Natural killer cell (primary cell): ENCODE measurements around the gene RTP4. TPM values are rescaled to one million over a fixed set of nuclear protein-coding genes. Genes with fewer than 3 reads are reported as not detected.

Experiments
- ATAC-seq, 3 donors: fragments of 150-1000 bp in 2 of 3; fragments of 200-7000 bp in 1 of 3; cut with Tn5 transposase; 1 replicate in 1 of 3; 2 replicates in 2 of 3; pipeline ENCODE4 v1.10.0; 2021; ENCODE audit warnings: mild to moderate bottlenecking in 2 of 3, moderate library complexity in 2 of 3
- DNase-seq, 2 donors: peaks; one replicate each; pipeline versions ENCODE4 v3.0.0 to v3.0.0-alpha.2; 2013 to 2021; ENCODE audit warnings: mixed read lengths in 1 of 2
- H3K27ac ChIP-seq: one replicate; pipeline ENCODE4 v1.5.1; 2013; ENCODE audit warnings: mild to moderate bottlenecking, low read length
- H3K27me3 ChIP-seq: one replicate; pipeline ENCODE4 v1.6.1; 2013; ENCODE audit warnings: low read length; ENCODE audit not compliant: control insufficient read depth, insufficient read depth
- H3K36me3 ChIP-seq: one replicate; pipeline ENCODE4 v1.6.1; 2013; ENCODE audit warnings: low read length; ENCODE audit not compliant: control insufficient read depth, insufficient read depth
- H3K4me1 ChIP-seq: one replicate; pipeline ENCODE4 v1.6.1; 2013; ENCODE audit warnings: low read length; ENCODE audit not compliant: control insufficient read depth, insufficient read depth
- H3K4me3 ChIP-seq: one replicate; pipeline ENCODE4 v1.5.1; 2013; ENCODE audit warnings: low read length
- H3K9me3 ChIP-seq: one replicate; pipeline ENCODE4 v1.6.1; 2013; ENCODE audit warnings: low read length; ENCODE audit not compliant: control insufficient read depth, insufficient read depth
- H3K27ac Mint-ChIP-seq, 2 donors: one replicate each; pipeline ENCODE4 v1.8.0; 2022; ENCODE audit warnings: mild to moderate bottlenecking in 2 of 2, mixed read lengths in 2 of 2, moderate library complexity in 1 of 2
- H3K27me3 Mint-ChIP-seq, 2 donors: one replicate each; pipeline ENCODE4 v1.8.0; 2022; ENCODE audit warnings: low read depth in 2 of 2, mixed read lengths in 2 of 2
- H3K36me3 Mint-ChIP-seq: one replicate; pipeline ENCODE4 v1.8.0; 2022; ENCODE audit warnings: mixed read lengths
- H3K4me1 Mint-ChIP-seq, 2 donors: one replicate each; pipeline ENCODE4 v1.8.0; 2022; ENCODE audit warnings: mixed read lengths in 2 of 2
- H3K4me3 Mint-ChIP-seq: one replicate; pipeline ENCODE4 v1.8.0; 2022; ENCODE audit warnings: mild to moderate bottlenecking, moderate library complexity, mixed read lengths
- H3K9me3 Mint-ChIP-seq, 2 donors: one replicate each; pipeline ENCODE4 v1.8.0; 2022; ENCODE audit warnings: mixed read lengths in 2 of 2
- WGBS: methylation state at CpG from one replicate; pipeline ENCODE4 v1.1.7; 2013; ENCODE audit warnings: missing lambda C conversion rate; ENCODE audit not compliant: insufficient coverage; 5-methylcytosine and 5-hydroxymethylcytosine counted together
- intact Hi-C: fragments of 100-400 bp; cut with micrococcal nuclease; formaldehyde crosslinking; loops from one replicate; pipeline ENCODE4 v1.14.2; 2022
- total RNA-seq, 4 donors: library from RNA; stranded (reverse); fragments of 120-200 nt in 1 of 4; gene quantifications; one replicate each; pipeline versions ENCODE4 v1.2.3 to v1.2.4, GENCODE V29; 2013 to 2022
- TF ChIP-seq, protein P1 (sequence below): fragments of 200-600 bp; IDR thresholded peaks from one replicate; pipeline ENCODE4 v1.8.0; 2022; ENCODE audit warnings: antibody characterized with exemption

RTP4 gene
- total RNA-seq, 3 donors from 2014 or later (not counting 1 experiment from before 2014, with no cell fraction given): 4.2 to 8.0 (median 4.4) TPM

DNA sequence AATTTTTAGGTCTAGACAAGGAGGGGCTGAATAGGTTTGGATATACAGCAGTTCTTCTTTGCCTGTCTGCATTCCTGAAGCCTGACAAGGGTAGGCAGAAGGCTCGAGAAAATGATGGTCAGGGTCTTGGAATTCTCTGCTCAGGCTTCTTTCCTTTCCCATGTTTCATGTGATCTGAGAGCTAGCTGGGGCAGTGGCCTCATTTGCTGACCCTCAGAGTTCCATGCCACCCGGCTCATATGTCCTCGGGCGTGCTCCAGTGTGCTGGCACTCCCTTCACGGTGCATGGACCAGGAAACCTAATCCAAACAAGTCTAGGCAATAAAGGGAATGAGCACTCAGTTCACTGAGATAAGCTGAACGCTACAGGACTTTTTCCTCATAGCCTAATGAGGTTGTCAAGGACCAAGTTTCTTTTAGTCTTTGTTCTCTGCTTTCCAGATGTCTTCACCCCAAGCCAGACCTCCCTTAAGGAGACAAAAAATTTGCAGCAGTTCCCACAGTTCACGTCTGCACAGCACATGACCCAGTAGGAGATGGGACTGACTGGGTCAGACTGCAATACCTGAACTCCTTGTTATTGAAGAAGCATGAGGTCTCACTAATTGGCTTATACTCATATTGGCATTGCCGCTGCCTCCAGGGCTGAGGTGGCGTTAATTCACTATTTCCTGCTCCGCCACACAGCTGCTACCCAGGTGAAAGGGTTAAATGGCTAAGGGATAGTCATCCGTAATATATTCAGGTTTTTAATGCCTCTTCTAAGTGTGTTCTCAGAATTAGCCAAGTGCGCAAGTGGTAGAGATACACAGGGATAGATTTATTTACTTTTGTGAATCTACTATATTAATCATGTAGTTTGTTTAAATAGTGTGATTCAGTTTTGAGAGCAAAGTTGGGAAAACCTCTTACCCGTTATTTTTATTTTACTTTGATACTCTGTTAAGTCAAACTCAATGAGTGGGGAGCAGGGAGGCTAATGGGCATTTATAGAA is 15.3 kb upstream of the RTP4 start:
- WGBS: 85% methylated on average over 11 of the region's 13 CpGs
- intact Hi-C loops: no loop called here
- Mint-ChIP-seq H3K4me3 (no peak overlapping the region), H3K4me1 (no peaks in the 10 kb centered on the region), H3K27ac (no peak overlapping the region), H3K9me3 (no peaks in the 10 kb centered on the region), H3K27me3 (peaks cover 10 to 14% of the 10 kb centered on the region in 2 donors), H3K36me3 (no peaks in the 10 kb centered on the region)
- no peak for ATAC-seq
- H3K27me3 ChIP-seq: no peaks in the 10 kb centered on the region
- H3K4me1 ChIP-seq: no peaks in the 10 kb centered on the region
- H3K27ac ChIP-seq: no peak overlapping the region
- TF ChIP-seq, protein P1, sequence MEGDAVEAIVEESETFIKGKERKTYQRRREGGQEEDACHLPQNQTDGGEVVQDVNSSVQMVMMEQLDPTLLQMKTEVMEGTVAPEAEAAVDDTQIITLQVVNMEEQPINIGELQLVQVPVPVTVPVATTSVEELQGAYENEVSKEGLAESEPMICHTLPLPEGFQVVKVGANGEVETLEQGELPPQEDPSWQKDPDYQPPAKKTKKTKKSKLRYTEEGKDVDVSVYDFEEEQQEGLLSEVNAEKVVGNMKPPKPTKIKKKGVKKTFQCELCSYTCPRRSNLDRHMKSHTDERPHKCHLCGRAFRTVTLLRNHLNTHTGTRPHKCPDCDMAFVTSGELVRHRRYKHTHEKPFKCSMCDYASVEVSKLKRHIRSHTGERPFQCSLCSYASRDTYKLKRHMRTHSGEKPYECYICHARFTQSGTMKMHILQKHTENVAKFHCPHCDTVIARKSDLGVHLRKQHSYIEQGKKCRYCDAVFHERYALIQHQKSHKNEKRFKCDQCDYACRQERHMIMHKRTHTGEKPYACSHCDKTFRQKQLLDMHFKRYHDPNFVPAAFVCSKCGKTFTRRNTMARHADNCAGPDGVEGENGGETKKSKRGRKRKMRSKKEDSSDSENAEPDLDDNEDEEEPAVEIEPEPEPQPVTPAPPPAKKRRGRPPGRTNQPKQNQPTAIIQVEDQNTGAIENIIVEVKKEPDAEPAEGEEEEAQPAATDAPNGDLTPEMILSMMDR: no peak
- H3K36me3 ChIP-seq: no peaks in the 10 kb centered on the region
- no peaks in the 10 kb centered on the region for H3K9me3 ChIP-seq
- H3K4me3 ChIP-seq: no peak overlapping the region
- DNase-seq: no peak

DNA sequence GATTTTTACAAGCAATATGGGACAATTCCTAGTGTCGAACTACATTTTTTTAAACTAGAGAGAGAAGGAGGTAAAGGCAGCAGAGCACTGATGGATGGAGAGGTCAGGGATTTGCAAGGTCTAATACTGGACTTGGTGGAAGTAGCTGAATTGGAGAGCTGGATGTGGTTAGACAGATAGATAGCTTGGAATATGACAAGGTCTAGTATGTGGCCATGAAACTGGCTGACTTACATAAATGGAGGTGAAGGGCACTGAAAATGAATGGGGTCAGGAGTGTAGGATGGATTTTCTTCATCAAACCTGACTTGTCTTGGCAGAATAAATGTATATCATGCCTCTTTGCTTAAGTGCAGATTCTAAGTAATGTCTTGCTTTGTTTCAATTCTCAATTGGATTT is 10.1 kb upstream of the RTP4 start:
- Histone ChIP-seq H3K4me3 (no peak overlapping the region), H3K4me1 (no peaks in the 10 kb centered on the region), H3K36me3 (no peaks in the 10 kb centered on the region), H3K9me3 (no peaks in the 10 kb centered on the region), H3K27ac (no peak overlapping the region), H3K27me3 (no peaks in the 10 kb centered on the region)
- peaks cover 0 to 2% of the 10 kb centered on the region in 2 donors for H3K27me3 Mint-ChIP-seq
- TF ChIP-seq, protein P1: no peak
- DNase-seq: no peak
- H3K9me3 Mint-ChIP-seq: no peaks in the 10 kb centered on the region
- ATAC-seq: no peak
- no peak overlapping the region for H3K27ac Mint-ChIP-seq
- WGBS: 96% methylated on average over 1 of the region's 1 CpG
- no peak overlapping the region for H3K4me3 Mint-ChIP-seq
- intact Hi-C loops: no loop called here
- no peaks in the 10 kb centered on the region for H3K4me1 Mint-ChIP-seq
- H3K36me3 Mint-ChIP-seq: no peaks in the 10 kb centered on the region

- no peaks in the 10 kb centered on the region for H3K36me3 ChIP-seq
- H3K27ac ChIP-seq: no peak overlapping the region
- H3K27me3 Mint-ChIP-seq: peaks cover 0 to 2% of the 10 kb centered on the region in 2 donors
- no peak overlapping the region for H3K4me3 Mint-ChIP-seq
- H3K4me1 ChIP-seq: no peaks in the 10 kb centered on the region
- ATAC-seq (no peak), DNase-seq (no peak)
- no peaks in the 10 kb centered on the region for H3K27me3 ChIP-seq
- WGBS: 89% methylated on average over 7 of the region's 7 CpGs
- H3K36me3 Mint-ChIP-seq: no peaks in the 10 kb centered on the region
- no peak overlapping the region for H3K27ac Mint-ChIP-seq
- H3K4me3 ChIP-seq: no peak overlapping the region
- intact Hi-C loops: no loop called here
- no peaks in the 10 kb centered on the region for H3K9me3 ChIP-seq
- H3K4me1 Mint-ChIP-seq: no peaks in the 10 kb centered on the region
- TF ChIP-seq, protein P1: no peak
- no peaks in the 10 kb centered on the region for H3K9me3 Mint-ChIP-seq
Measured at GRCh38 chr3:187359798-187360486, 8.2 kb upstream of the RTP4 start.
